NCI-H2196 treated with DMSO at 0.1 percent for 48 hours (cell line): ENCODE results near the gene LRR1.
"Not testable (repeated sequence)": the region's sequence is repeated elsewhere in the genome, so short reads cannot be mapped to it uniquely, and the experiment has no call there.

Experiments used
- DNase-seq: peaks from one replicate; lab custom pipeline; 2025; ENCODE audit not compliant: unreplicated experiment; lab: John Stamatoyannopoulos, UW

LRR1 gene, protein sequence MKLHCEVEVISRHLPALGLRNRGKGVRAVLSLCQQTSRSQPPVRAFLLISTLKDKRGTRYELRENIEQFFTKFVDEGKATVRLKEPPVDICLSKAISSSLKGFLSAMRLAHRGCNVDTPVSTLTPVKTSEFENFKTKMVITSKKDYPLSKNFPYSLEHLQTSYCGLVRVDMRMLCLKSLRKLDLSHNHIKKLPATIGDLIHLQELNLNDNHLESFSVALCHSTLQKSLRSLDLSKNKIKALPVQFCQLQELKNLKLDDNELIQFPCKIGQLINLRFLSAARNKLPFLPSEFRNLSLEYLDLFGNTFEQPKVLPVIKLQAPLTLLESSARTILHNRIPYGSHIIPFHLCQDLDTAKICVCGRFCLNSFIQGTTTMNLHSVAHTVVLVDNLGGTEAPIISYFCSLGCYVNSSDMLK

DNA sequence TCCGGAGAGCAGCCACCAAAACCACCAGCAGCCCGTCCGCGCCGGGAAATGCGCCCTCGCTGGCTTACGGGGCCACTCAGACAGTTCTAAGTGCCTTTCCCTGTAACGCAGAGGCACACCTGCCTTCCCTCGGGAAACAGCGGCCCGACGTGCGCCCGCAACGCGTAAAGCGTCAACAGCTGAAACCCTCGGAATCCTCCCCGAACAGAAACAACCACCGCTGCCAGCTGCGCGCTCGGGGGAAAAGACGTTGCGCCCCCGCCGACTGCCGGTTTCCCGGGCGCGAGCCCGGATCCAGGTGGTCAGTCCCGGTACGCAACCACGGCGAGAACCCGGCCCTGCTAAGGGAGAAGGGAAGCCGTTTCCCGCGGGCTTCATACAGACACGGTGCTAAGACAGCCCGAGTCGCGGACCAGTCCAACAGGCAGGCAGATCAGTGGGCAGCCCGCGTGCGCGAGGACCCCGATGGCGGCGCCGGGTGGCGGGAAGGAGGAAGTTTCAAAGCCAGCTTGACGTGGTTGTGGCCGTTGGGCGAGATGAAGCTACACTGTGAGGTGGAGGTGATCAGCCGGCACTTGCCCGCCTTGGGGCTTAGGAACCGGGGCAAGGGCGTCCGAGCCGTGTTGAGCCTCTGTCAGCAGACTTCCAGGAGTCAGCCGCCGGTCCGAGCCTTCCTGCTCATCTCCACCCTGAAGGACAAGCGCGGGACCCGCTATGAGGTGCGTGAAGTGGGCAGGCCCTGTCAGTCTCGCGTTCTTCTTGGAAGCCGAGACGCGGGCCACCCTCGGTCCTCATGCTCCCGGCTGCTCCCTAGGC lies at the start of gene LRR1:
TSS of gene LRR1 (plus strand) at position 456 of the 816 bp plus-strand sequence. CDS start at position 537, 81 bp downstream.
- peak; percentile 72 for DNase-seq

DNA sequence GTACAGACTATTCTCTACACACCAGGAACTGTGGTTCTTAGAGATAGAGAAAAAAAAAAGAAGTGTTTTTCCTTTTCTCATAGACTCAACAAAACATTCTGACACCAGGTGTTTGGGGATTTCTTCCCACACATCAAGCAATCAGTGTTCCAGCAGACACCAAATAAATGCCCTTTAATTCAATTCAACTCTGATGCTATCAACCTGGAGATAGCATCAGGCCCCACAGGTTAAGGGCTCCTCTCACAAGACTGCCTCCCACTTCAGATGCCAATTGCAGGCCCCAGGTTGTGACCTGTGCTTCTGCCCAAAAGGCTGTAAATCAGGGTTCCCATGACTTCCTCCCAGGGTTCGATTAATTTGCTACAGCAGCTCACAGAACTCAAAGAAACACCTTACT lies 49.3 kb upstream of the LRR1 start:
- no peak for DNase-seq

DNA sequence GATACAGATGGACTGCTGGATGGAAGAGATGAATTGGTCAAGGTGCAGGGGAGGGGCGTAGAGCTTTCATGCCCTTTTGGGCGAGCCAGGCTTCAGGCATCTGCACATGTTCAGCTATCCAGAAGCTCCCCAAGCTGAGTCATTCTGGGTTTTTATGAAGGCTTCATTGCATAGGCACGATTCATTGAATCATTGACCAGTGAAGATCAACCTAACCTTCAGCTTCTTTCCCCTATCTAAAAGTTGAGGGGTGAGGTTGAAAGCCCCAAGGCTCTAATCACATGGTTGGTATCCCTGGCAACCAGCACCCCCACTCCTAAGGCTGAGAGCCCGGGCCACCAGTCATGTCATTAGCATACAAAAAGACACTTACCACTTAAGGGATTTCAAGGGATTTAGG lies 48.9 kb upstream of the LRR1 start:
- no peak for DNase-seq

DNA sequence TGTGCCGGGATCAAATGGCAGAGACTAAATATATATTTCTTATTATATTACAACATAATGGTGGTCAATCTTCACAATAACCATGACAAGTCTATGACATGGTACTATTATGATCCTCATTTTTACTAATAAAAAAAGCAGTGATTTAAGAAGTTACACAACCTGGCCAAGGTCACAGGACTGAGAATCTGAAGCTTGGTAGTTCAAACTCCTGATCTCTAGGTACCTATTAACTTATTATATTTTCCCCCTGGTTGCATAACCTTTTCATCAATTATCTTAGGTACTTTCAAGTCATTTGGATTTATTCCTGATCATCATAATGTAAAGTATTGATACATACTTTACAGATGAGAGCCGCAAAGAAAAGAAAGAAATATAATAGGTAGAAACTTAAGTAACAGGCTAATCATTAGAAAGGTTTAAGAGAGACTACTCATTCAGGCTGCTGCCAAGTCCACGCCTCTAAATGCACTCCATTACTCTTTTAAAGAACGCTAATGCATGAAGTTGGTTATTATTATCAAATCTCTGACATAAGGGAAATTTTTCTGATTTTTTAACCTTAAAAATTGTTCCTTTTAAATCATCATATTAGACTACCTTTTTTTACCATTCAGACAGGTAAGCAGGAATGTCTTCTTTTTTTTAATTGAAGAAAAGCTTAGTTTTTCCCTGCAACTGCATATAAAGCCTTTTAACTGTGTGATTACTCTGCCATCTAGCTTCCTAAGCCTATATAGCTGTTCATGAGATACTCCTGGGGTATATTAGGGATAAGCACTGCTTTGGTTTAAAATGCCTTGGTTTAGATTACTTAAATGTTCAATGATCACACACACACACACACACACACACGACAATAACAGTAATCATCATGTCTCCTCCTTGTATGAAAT lies 48.2 kb upstream of the LRR1 start:
- DNase-seq: no peak

DNA sequence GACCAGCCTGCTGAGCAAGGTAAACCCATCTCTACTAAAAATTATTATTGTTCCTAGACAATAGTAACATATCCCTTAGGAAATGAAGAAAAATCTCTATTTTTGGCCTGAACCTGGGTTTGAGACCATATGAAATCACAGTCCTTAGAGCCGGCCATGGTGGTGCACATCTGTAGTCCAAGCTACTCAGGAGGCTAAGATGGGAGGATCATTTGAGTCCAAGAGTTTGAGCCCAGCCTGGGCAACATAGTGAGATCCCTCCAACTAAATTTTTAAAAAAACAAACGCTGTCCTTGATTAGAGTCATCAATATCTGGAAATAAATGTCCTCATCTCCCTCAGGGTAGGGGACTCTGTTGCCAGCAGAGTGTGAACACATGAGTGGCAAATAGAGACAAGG lies 47.2 kb upstream of the LRR1 start:
- DNase-seq: no peak

DNA sequence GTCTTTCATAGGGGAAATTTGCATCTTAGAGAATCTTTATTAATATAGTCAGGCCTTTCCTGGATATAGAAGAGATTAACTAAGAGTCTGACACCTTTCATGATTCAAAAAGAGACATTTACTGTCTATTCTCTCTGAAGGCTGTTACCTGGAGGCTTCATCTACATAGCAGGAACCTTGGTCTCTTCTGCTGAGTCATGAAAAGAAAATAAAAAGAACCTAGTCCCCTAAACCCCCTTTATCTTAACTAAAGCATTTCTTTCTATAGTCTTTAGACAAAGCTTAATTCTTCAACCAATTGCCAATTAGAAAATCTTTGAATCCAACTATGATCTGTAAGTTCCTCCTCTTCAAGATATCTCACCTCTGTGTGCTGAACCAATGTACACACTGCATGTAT lies 45.6 kb upstream of the LRR1 start:
- no peak for DNase-seq

DNA sequence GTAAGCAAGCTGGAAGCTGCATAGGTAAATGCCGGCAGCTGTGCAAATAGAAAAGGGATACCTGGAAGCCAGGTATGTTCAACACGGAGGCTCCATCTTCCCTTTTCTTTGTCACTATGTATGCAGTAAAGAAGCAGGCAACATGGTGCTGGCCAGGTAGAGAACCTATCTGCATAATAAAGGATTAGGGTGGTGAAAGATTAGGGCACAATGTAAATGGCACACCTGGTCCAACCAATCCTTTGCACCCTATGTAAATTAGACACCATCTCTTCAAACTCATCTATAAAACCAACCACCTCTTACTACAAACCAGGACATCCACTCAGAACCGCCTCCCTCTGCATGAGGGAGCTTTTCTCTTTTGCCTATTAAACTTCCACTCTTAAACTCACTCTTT lies 44.8 kb upstream of the LRR1 start:
- no peak for DNase-seq

DNA sequence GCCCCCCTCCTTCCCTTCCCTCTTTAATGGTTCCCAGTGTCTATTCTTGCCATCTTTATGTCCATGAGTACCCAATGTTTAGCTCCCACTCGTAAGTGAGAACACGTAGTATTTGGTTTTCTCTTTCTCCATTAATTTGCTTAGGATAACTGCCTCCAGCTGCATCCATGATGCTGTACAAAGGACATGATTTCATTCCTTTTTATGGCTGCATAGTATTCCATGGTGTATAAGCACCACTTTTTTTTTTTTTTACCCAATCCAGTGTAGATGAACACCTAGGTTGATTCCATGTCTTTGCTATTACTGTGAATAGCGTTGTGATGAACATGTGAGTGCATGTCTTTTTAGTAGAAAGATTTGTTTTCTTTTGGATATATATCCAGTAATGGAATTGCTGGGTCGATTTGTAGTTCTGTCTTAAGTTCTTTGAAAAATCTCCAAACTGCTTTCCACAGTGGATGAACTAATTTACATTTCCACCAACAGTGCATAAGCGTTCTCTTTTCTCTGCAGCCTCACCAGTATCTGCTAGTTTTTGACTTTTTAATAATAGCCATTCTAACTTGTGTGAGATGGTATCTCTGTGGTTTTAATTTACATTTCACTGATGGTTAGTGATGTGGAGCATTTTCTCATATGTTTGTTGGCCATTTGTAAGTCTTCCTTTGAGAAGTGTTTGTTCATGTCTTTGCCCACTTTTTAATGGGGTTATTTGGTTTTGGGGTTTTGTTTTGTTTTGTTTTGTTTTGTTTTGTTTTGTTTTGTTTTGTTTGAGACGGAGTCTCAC lies 38.6 kb upstream of the LRR1 start:
- no peak for DNase-seq

DNA sequence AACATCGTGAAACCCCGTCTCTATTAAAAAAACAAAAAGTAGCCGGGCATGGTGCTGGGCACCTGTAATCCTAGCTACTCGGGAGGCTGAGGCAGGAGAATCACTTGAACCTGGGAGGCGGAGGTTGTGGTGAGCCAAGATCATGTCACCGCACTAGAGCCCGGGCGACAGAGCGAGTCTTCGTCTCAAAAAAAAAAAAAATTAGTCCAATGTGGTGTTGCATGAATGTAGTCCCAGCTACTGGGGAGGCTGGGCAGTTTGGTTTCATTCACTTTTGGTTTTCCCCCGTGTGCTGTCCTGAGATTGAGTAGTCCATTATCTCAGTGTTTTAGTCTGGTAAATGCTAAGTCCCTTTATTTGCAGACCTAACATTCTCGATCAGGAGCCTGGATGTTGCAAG lies 32.0 kb upstream of the LRR1 start:
- DNase-seq: no peak

DNA sequence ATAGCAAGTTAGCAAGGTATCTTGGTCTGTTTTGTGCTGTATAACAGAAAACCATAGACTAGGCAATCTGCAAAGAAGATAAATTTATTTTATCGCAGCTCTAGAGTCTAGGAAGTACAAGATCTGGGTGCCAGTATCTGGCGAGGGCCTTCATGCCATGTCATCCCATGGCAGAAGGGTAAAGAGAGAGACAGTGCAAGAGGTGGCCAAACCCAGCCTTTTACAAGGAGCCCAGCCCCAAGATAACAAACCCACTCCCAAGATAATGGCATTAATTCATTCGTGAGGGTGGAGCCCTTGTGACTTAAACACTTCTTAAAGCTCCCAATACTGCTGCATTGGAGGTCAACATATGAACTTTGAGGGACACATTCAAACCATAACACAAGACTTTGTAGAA lies 29.5 kb upstream of the LRR1 start:
- no peak for DNase-seq

DNA sequence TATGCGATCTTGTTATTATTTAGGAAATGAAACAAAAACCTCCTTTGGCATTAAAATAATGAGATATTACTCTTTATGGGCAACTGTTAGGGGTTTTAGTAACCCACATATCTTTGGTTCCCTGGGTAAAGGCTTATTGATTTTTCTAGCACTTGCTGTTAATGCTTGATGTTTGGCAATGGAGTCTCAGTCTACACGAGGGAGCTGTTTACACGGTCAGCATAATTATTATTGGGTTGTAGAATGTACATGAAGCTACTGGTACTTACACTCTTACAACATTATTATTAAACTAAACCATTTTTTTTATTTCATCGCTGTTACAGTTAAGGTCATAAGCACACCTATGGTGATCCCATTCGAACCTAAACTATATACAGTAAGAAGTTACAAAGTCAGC lies 24.7 kb upstream of the LRR1 start:
- no peak for DNase-seq

DNA sequence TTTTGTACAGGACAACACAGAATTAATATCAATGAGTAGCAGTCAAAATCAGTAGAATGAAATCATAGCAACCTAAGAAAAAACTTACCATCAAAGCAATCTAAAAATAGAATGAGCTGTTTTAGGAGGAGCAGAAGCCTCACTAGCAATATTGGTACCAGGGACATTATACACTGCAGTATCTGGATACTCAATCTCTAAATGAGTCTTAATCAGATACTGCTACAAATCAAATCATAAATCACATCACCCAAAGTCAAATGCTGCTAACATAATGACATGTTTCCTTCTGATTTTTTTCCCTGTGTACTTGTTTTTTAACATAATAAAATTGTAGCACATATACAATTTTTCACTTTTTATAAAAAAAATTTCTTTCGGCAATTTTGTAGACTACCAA lies 20.6 kb upstream of the LRR1 start:
- DNase-seq: no peak

DNA sequence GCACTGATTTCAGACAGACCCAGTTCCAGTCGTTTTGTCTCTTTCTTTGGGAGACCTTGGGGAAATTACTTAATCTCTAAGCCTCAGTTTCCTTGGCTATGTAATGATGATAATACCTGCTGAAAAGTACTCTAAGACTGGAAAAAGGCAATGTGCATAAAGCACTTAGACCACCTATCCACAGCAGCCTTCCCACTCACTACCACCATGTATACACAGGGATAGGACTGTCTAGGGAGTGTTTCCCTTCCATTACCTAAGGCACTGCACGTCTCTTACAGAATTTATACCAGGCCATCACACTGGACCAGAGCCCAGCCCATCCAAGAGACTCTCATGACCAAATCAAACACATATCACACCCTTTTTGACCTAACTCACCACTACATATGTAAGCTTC lies 18.9 kb upstream of the LRR1 start:
- no peak for DNase-seq

DNA sequence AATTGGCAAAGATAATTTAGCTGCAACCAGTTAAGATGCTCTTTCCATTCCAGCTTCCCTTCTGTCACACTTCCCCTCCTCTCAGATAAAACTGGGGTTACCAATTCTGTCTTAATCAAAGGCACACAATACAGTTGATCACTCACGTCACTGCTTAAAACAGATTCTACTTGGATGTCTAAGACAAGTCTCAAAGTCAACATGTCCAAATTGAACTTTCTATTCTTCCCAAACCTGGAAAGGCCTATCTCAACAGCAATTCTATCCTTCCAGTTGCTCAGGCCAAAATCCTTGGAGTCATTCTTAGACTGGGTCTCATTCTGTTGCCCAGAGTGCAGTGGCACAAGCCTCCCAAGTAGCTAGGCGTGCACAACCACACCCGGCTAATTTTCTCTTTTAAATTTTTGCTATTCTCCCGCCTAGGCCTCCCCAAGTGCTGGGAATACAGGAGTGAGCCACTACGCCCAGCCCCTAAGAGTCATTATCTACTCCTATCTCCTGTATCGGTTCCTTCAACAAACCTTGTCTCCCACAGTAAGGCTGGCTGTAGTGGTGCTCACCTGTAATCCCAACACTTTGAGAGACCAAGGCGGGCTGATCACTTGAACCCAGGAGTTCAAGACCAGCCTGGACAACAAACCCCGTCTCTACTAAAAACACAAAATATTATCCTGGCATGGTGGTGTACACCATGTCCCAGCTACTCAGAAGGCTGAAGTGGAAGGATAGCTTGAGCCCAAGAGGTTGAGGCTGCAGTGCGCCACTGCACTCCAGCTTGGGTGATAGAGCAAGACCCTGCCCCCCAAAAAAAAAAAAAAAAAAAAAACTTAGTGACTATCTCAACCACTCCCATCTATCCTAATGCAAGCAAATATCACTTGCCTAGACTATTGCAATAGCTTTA lies 17.3 kb upstream of the LRR1 start:
- no peak for DNase-seq

DNA sequence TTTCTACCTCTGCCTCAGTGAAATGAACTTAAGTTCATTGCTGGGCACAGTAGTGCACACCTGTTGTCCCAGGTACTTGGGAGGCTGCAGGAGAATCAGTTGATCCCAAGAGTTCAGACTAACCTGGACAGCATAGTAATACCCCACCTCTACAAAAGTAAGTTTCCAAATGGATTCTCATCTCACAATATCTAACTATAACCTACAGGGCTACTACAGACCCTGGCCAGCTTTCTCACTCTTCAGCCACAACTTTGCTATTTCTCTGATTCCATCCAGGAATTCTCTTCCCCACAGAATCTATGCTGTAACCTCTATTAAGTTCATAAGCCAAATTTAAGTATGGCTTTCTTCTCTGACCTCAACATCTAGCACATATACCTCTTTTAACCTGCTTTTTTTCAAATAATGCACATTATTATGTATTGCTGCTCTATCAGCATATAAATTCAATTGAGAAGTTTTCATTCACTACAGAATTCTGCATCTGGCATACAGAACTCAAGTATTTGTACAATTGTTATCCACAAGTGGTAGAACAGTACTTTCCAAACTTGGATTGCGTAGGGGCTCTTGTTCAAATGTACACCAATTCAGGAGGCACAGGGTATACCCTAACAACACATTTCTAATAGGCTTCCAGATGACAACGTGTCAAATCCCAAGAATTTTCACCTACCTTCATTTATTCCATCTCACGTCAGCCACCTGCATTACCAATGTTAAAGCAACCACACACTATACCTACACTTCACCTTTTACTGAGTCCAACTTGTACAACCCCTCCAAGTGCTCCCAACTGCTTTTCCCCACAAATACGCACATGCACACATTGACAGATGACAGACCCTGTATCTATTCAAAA lies 16.4 kb upstream of the LRR1 start:
- DNase-seq: no peak

DNA sequence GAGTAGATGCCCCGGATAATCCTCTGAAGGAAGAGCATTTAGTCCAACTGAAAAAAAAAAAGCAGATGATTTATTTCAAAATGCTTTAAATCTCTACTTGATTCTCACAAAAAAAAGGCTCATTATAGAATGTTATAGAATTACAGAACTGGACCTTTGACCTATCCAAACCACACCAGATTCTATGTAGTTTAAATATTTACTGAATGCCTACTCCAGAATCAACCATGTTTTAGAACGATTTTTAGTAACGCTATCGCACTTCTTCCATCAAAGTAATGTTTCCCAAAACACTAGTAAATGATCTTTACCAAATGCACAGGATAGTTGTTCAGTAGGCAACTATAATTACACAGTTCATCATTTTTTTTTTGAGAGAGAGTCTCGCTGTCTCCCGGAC lies 15.1 kb upstream of the LRR1 start:
- DNase-seq: no peak

DNA sequence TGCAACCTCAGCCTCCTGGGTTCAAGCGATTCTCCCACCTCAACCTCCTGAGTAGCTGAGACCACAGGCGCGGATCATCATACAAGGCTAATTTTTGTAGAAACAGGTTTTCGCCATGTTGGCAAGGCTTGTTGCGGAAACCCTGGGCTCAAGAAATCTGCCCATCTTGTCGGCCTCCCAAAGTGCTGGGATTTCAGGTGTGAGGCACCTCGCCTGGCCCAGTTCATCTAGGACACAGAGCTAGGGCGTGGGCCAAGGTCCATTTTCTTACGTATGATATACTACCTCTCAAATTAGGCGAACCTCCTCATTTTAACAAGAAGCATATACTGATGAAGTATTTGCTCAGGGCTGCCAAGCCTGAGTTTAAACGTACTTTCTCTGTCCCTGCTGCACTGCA lies 14.7 kb upstream of the LRR1 start:
- DNase-seq: no peak

DNA sequence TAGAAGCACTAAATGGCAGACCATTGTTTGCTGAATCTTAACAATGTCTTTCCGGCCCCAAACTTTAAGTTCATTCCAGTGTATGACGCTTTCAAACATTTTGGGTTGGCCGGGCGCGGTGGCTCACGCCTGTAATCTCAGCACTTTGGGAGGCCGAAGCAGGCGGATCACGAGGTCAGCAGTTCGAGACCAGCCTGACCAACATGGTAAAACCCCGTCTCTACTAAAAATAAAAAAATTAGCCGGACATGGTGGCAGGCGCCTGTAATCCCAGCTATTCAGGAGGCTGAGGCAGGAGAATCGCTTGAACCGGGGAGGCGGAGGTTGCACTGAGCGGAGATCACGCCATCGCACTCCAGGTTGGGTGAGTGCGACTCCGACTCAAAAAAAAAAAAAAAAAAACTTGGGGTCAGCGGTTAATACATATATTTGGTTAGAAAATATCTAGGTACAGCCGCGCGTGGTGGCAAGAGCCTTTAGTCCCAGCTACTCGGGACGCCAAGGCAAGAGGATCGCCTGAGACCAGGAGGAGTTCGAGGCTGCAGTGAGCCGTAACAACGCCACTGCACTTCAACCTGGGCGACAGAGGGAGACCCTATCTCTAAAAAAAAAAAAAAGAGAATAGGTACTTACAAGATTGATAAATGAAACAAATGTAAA lies 13.6 kb upstream of the LRR1 start:
- not testable (repeated sequence) for DNase-seq
